ENCODE results near the gene NEK4.
"Not testable (repeated sequence)": the region's sequence is repeated elsewhere in the genome, so short reads cannot be mapped to it uniquely, and the experiment has no call there.

The NEK4 gene

DNA sequence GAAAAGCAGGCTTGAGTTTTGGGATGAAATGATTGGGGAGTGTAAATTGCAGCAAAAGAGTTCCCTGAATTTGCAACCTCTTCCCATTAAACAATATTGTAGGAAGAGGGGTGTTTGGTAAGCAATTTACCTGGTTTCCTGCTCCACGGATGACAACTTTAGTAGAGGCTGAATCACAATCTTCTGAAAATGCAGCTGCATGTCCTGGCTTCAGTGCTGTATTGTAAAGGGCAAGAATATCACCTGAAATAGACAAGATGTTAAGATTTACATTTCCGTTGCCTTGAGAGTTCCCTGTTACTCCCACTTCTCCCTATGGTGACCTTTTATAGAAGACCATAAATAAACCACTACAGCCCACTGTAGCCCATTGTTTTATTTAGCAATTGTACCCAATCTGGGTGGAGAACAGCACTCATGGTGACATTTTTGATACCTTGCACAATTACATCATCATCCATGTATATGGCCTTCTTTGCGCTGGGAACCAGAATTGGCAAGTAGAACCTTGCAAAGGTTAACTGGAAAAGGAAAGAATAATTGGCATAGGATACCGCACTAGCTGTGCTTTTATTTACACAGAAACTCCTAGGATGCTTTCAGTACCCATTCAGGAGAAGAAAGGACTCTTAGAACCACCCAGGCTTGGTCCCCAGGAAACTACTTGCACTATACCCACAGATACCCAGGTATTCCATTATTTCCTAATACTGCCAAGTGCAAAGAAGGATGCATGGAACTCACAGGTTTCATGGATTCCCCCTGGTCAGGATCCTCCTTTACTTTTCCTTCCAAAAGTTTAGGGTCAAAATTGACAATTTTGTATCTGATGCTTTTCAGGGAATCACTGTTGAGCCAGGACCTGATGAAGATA, 74.7 kb downstream of the NEK4 start:
- FAIRE-seq, result no peak

DNA sequence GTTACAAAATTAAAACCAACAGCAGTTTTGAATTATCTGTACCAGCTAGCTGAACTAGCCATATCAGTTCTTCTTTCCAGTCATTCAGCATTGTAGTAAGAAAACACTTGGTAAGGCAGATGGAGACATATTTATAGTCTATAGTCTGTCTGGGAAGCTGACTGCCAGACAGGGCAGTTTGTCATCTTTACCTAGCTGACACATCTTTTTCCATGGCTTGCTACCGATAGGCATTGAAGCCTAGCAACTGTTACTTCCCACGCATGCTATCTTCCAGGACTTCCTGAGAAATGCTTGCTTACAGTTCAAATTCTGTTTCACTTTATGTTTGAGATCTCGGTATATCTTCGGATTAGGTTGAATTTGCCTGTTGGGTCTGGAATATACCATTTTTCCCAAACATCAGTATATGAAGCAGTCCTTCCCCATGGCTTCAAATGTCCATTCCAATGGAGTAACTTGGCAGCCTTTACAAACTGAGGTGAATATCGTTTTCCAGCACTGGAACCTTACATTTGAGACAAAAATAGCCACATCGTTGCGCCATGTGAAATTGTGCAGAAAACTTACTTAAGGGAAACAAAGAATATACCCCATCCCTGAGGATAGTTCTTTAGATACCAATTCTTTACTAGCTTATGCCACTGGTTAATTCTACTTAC, 76.1 kb downstream of the NEK4 start:
- FAIRE-seq, result no peak

GRCh38 chr3:52693071-52693470, 77.7 kb downstream of the NEK4 start:
- FAIRE-seq, result no peak

- no peak for FAIRE-seq
Measured at GRCh38 chr3:52690560-52690959, 80.2 kb downstream of the NEK4 start.

- FAIRE-seq, result no peak
Measured at GRCh38 chr3:52689151-52689550, 81.6 kb downstream of the NEK4 start.

DNA sequence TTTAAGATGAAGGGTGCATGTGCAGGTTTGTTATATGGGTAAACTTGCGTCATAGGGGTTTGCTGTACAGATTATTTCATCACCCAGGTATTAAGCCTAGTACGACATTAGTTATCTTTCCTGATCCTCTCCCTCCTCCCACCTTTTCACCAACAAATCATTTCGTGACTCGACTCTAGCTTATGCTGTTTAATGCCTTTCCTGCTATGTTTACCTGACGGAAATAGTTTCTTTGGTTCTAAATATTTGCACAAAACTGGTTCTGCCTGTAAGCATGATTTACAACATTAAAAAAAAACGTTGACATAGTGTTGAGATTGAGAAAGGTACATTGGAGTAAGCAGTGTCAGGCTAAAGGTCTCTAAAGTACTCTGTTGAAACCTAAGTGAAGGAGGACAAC, 82.5 kb downstream of the NEK4 start:
- no peak for FAIRE-seq

DNA sequence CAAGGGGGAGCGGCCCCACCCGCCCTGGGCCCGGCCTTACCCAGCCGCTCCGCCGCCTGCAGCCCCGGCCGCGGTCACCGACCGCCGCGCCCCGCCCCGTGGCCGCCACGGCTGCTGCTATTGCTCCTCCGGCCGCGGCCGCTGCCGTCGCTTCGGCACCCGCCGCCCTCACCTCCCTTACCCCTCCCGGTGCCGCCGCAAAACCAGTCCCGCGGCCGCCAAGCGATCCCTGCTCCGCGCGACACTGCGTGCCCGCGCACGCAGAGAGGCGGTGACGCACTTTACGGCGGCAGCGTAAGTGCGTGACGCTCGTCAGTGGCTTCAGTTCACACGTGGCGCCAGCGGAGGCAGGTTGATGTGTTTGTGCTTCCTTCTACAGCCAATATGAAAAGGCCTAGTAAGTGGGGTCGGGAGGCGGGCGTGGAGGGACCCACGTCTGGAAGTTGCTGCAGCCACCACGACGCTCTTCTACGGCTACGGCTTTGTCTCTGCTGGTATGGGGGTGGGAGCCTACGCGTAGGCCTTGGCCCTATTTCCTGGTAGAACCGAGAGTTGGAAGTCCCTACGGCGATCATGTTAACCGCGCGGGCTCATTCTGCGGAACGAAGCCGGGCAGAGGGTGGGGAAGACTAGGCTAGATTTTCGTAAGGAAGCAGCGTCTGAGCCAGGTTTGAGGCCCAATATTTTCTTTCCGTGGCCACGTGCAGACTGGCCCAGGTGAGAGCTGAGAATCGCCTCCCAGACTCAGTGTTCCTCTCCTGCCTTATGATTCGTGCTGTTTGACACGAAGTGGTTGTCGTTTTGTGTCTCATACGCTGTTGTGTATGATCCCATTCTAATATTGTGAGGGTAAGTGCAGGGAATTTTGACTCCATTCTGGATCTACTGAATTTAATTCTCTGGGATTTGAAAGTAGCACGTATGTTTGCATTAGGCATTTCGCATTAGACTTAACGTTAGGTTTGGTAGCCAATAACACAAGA, 84.7 kb downstream of the NEK4 start, which contains the start of the genes GNL3 and PBRM1:
Gene GNL3 (plus strand): TSS at position 324 of the 983 bp plus-strand sequence. CDS start 61 bp downstream, at position 385.
Gene PBRM1 (minus strand): TSS at position 205 of the 983 bp plus-strand sequence.
- no peak for FAIRE-seq

DNA sequence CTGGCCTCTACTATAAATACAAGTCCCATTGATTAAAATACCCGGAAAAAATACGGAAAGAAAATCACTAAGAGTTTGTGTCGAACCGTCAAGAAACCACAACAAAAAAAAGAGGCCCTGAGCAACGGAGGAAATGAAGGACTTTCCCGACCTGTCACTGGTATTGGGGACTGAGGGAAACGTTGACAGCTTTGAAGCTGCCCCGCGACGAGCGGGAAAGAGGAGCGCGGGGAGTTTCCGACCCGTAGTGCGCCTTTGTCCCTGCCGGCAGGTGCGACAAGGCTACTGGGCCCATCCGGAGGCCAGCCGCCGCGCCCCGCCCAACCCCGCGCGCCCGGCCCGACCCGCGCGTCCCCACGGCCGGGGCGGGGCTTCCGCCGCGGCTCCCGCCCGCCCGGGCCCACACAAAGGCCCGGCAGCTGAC, 85.4 kb downstream of the NEK4 start:
- no peak for FAIRE-seq

DNA sequence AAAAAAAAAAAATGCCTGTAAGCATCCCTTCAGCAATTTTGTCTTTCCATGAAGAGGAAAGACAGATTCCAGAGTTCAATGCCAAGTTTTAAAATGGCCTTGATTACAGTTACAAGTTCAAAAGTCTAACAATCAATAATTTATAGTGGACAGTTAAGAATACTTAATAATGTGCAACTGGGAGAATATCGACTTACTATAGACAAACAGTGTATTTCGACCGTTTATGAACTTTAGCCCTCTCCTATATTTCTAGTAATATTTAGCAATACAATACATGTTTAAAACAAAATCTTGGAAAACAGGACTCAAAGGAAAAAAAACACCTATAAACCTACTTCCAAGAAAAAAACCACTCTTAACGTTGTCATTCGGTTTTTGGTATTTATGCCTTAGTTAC, 86.6 kb downstream of the NEK4 start:
- FAIRE-seq, result no peak

GRCh38 chr3:52683611-52684010, 87.1 kb downstream of the NEK4 start:
- FAIRE-seq, result no peak

DNA sequence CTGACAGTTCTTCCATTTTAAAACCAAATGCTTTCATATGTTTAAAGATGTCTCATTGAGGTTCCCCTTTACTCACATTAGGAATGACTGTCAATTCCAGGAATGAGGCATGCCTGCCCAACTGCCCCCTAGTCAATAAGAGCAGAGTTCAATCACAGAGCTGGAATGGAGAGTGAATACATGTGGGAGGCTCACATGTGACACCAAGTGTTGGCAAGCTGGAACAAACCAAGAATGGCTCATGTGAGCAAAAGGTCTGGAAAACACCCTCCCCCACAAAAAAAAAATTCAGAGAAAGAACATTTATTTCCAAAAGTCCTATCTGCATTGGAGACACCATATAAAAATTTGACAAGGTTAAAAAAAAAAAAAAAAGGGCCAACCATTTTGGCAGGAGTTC, 88.7 kb downstream of the NEK4 start:
- no peak for FAIRE-seq

DNA sequence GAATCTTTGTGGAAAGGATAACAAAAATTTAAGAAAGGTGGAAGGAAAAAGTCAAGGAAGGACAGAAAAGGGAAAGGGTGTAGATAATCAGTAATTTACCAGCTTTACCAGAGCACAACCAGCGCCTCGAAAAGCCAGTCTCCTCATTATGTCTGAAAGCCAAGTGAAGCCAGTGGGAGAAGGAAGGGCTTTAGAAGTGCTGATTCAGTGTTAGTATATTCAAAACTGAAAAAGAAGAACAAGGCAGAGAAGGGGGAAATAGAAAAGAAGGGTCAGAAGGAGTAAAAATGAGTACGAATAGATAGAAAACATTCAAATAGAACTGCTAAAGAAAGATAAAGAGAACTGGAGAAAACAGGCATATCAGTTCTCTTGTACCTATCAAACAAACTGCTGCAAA, 89.1 kb downstream of the NEK4 start:
- no peak for FAIRE-seq

DNA sequence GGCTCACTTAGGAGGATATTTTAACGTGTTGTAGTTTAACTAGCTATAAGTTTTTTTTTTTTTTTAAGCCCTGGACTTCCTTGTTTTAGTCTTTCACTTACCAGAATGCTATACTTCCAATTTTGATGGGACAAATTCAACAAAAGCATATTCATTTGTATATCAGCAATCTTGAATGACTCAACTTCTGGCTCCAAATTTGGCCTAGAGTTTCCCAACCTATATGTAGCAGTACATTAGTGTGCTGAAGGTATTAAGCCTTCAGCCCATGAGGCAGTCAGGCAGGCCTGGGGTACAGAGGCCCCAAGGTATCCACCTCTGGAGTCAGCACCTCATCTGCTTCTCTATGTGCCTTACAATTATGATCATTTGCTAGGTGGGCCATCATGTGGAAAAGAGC, 90.9 kb downstream of the NEK4 start:
- FAIRE-seq, result no peak

DNA sequence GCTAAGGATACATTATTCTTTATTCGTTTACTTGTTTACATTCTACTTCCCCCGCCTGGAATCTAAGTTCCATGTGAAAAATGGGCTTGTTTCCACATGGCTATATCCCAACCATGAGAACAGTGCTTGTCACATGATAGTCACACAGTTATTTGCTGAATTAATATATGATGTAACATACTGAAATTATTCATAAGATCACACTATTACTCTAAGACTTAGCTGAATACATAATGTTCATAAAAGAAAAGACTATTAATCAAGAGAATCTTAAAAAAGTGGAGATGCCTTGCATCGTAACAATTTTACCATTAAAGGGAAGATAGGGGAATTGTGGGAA, 91.6 kb downstream of the NEK4 start:
- no peak for FAIRE-seq

- FAIRE-seq, result no peak
Measured at GRCh38 chr3:52678265-52679198, 92.2 kb downstream of the NEK4 start.

- not testable (repeated sequence) for FAIRE-seq
Measured at GRCh38 chr3:52676201-52676600, 94.5 kb downstream of the NEK4 start.

DNA sequence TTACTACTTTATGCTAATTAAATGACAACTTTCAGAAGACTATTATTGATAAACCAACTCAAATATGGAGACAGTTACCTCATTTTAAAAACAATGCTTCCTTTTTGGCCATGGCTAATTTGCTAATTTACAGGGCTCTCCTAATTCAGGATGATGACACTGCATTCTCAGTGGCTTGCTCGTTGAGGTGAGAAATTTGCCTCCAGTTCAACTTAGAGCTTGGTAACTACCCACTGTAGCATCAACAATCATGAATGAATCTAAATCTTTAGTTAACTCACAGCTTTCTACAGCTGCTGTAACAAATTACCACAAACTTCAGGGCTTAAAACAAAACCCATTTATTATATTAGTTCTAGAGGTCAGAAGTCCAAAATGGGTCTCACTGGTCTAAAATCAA, 99.1 kb downstream of the NEK4 start:
- no peak for FAIRE-seq

GRCh38 chr3:52670621-52671521, 99.9 kb downstream of the NEK4 start:
- no peak for FAIRE-seq

- no peak for FAIRE-seq
Measured at GRCh38 chr3:52663098-52663497, 107.6 kb downstream of the NEK4 start.

GRCh38 chr3:52660046-52660445, 110.7 kb downstream of the NEK4 start:
- FAIRE-seq, result no peak
